Measurements from ENCODE around the gene BEST2. TPM values are rescaled to one million over a fixed set of nuclear protein-coding genes. Genes with fewer than 3 reads are reported as not detected.
A peak's percentile ranks its signal among the peaks of the same experiment; 100 is the strongest.

The BEST2 gene
- total RNA-seq, 1 donor from 2014 or later: not detected

- peak overlapping the region; percentile 98 for H3K27ac Mint-ChIP-seq (ENCODE audit: unreplicated experiment)
Observed at GRCh38 chr19:12792853-12793289, 41.3 kb downstream of the BEST2 start.

GRCh38 chr19:12793290-12794195, 42.0 kb downstream of the BEST2 start:
- TF ChIP-seq, protein P1, sequence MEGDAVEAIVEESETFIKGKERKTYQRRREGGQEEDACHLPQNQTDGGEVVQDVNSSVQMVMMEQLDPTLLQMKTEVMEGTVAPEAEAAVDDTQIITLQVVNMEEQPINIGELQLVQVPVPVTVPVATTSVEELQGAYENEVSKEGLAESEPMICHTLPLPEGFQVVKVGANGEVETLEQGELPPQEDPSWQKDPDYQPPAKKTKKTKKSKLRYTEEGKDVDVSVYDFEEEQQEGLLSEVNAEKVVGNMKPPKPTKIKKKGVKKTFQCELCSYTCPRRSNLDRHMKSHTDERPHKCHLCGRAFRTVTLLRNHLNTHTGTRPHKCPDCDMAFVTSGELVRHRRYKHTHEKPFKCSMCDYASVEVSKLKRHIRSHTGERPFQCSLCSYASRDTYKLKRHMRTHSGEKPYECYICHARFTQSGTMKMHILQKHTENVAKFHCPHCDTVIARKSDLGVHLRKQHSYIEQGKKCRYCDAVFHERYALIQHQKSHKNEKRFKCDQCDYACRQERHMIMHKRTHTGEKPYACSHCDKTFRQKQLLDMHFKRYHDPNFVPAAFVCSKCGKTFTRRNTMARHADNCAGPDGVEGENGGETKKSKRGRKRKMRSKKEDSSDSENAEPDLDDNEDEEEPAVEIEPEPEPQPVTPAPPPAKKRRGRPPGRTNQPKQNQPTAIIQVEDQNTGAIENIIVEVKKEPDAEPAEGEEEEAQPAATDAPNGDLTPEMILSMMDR (IDR thresholded peaks at IDR 0.05): no peak
- Mint-ChIP-seq H3K4me1 (ENCODE audit: unreplicated experiment) (peaks cover 37% of the 10 kb centered on the region), H3K9me3 (ENCODE audit: unreplicated experiment) (no peaks in the 10 kb centered on the region), H3K27me3 (ENCODE audit: unreplicated experiment) (no peaks in the 10 kb centered on the region), H3K27ac (ENCODE audit: unreplicated experiment) (peak overlapping the region; percentile 98), H3K36me3 (ENCODE audit: unreplicated experiment) (peaks cover 2% of the 10 kb centered on the region), H3K4me3 (ENCODE audit: unreplicated experiment) (peak overlapping the region; percentile 96)
- DNase-seq (ENCODE audit: extremely low spot score, unreplicated experiment): peak; percentile 98

More at GRCh38 chr19:12792853-12793289, 41.3 kb downstream of the BEST2 start:
- Mint-ChIP-seq H3K9me3 (ENCODE audit: unreplicated experiment) (no peaks in the 10 kb centered on the region), H3K27me3 (ENCODE audit: unreplicated experiment) (no peaks in the 10 kb centered on the region), H3K36me3 (ENCODE audit: unreplicated experiment) (peaks cover 2% of the 10 kb centered on the region), H3K4me1 (ENCODE audit: unreplicated experiment) (peaks cover 44% of the 10 kb centered on the region), H3K4me3 (ENCODE audit: unreplicated experiment) (peak overlapping the region; percentile 96)
- DNase-seq (ENCODE audit: extremely low spot score, unreplicated experiment): no peak
- TF ChIP-seq, protein P1 (IDR thresholded peaks at IDR 0.05): no peak

GRCh38 chr19:12794196-12794941, 42.8 kb downstream of the BEST2 start:
- peak overlapping the region; percentile 64 for H3K4me3 Mint-ChIP-seq (ENCODE audit: unreplicated experiment)
- TF ChIP-seq, protein P1 (IDR thresholded peaks at IDR 0.05): no peak
- DNase-seq (ENCODE audit: extremely low spot score, unreplicated experiment): no peak
- H3K36me3 Mint-ChIP-seq (ENCODE audit: unreplicated experiment): peaks cover 2% of the 10 kb centered on the region
- peak overlapping the region; percentile 87 for H3K27ac Mint-ChIP-seq (ENCODE audit: unreplicated experiment)
- no peaks in the 10 kb centered on the region for H3K27me3 Mint-ChIP-seq (ENCODE audit: unreplicated experiment)
- H3K4me1 Mint-ChIP-seq (ENCODE audit: unreplicated experiment): peaks cover 29% of the 10 kb centered on the region
- no peaks in the 10 kb centered on the region for H3K9me3 Mint-ChIP-seq (ENCODE audit: unreplicated experiment)

DNA sequence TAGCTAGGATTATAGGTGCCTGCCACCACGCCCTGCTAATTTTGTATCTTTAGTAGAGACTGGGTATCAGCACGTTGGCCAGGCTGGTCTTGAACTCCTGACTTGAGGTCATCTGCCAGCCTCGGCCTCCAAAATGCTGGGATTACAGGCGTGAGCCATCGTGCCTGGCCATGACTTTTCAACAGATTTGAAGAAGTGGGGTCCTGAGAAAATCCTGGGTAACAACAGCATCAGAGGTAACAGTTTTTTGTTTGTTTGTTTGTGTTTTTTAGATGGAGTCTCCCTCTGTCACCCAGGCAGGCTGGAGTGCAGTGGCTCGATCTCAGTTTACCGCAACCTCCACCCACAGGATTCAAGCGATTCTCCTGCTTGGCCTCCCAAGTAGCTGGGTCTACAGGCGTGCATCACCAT, 43.4 kb downstream of the BEST2 start:
- DNase-seq (ENCODE audit: extremely low spot score, unreplicated experiment): no peak
- Mint-ChIP-seq H3K4me1 (ENCODE audit: unreplicated experiment) (peaks cover 29% of the 10 kb centered on the region), H3K27ac (ENCODE audit: unreplicated experiment) (peak overlapping the region; percentile 87), H3K27me3 (ENCODE audit: unreplicated experiment) (no peaks in the 10 kb centered on the region), H3K36me3 (ENCODE audit: unreplicated experiment) (peaks cover 2% of the 10 kb centered on the region), H3K9me3 (ENCODE audit: unreplicated experiment) (no peaks in the 10 kb centered on the region), H3K4me3 (ENCODE audit: unreplicated experiment) (peak overlapping the region; percentile 64)
- TF ChIP-seq, protein P1 (IDR thresholded peaks at IDR 0.05): no peak
